Measurements from ENCODE around the gene LMF1.

Gene LMF1

DNA sequence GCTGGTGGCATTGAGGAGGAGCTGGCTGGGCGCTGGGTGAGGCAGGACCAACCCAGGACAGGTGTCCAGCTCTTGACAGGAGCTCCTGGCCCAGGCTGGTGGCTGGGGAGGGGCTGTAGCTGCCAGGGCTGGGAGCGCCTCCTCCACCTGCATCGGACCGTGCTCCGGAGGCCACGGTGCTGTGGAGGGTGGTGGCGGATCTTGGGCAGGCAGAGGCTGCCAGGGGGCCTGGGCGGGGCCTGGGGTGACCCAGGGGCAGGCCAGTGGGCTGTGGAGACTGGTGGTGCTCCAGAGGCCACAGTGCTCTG lies 42.8 kb upstream of the LMF1 start:
- TF ChIP-seq, protein P1, sequence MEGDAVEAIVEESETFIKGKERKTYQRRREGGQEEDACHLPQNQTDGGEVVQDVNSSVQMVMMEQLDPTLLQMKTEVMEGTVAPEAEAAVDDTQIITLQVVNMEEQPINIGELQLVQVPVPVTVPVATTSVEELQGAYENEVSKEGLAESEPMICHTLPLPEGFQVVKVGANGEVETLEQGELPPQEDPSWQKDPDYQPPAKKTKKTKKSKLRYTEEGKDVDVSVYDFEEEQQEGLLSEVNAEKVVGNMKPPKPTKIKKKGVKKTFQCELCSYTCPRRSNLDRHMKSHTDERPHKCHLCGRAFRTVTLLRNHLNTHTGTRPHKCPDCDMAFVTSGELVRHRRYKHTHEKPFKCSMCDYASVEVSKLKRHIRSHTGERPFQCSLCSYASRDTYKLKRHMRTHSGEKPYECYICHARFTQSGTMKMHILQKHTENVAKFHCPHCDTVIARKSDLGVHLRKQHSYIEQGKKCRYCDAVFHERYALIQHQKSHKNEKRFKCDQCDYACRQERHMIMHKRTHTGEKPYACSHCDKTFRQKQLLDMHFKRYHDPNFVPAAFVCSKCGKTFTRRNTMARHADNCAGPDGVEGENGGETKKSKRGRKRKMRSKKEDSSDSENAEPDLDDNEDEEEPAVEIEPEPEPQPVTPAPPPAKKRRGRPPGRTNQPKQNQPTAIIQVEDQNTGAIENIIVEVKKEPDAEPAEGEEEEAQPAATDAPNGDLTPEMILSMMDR (IDR thresholded peaks at IDR 0.05; ENCODE audit: low read depth, low read length) = no peak
- DNase-seq (ENCODE audit: extremely low read depth, low read depth) = no peak

DNA sequence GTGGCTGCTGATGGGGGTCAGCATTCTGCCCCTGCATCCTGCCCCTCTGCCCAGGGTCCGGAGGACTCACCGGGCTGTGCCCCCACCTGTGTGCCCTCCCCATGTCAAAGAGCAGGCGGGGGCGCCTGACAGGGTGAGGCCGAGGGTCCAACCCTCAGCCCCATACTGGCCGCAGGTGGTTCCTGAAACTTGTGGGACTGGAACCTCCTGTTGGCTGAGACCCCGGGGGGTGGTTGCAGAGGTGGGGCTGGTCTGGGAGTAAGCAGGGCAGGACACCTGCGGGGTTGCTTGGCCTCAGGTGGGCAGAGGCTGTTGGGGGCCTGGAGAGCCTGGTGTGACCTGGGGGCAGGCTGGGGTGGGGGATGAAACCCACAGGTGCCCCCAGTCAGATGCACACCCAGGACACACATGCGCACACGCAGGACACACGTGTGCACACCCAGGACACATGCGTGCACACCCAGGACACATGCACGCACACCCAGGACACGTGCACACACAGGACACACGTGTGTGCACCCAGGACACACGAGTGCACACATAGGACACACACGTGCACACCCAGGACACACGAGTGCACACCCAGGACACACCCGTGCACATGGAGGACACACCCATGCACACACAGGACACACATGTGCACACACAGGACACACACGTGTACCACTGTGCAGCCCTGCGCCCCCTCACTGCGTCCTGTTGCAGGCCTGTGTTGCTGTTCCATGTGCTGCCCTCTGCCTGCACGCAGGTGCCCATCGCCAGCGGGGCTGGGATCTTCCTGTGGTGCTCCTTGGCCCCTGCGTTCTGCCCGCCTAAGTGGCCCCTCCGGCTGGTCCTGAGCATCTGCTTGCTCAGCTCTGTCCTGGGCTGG lies 42.2 kb upstream of the LMF1 start:
- TF ChIP-seq, protein P1 (IDR thresholded peaks at IDR 0.05; ENCODE audit: low read depth, low read length) = no peak
- DNase-seq (ENCODE audit: extremely low read depth, low read depth) = no peak

DNA sequence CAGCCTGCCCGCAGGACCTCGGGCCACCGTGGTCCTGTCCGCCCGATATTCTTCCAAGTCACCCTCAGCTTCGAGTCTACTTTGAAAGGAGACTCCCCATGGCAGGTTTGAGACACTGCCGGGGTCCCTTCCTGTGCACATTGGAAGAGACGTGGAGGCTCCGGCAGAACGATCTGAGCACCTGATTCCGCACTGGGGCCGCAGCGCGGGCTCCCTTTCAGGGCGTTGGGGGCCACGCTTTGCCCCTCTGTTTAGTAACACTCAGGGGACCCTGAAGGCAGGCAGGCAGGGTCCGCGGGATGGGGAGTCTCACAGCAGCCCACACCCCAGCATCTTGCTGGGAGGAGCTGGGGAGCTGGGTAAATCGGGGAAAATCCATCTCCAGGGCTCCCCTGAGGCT lies 41.4 kb upstream of the LMF1 start:
- TF ChIP-seq, protein P1 (IDR thresholded peaks at IDR 0.05; ENCODE audit: low read depth, low read length) = no peak
- DNase-seq (ENCODE audit: extremely low read depth, low read depth) = no peak

DNA sequence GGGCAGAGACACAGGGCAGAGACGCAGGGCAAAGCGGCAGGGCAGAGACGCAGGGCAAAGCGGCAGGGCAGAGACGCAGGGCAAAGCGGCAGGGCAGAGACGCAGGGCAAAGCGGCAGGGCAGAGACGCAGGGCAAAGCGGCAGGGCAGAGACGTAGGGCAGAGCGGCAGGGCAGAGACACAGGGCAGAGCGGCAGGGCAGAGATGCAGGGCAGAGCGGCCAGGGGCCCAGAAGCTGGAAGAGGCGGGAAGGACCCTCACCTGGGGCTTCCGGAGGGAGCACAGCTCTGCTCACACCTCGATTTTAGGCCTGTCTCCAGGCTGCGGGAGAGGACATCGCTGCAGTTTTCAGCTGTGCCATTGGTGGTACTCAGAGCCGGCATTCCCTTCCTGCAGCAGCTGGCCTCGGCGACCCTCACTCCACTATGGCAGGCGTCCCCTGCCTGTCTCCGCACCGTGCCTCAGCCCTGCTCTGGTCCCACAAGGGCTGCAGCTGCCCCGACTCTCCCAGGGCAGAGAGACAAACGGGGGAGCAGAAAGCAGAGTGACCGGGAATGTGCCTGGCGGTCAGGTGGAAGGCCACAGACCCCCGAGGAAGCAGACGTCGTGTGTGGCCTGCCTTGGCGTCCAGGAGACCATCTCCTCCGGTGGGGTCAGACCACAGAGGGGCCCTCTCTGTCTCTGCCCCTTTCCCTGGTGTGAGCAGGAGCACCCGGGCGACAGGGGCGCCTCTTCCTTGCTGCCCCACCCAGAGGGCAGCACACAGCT lies 40.7 kb upstream of the LMF1 start:
- TF ChIP-seq, protein P1 (IDR thresholded peaks at IDR 0.05; ENCODE audit: low read depth, low read length) = no peak

DNA sequence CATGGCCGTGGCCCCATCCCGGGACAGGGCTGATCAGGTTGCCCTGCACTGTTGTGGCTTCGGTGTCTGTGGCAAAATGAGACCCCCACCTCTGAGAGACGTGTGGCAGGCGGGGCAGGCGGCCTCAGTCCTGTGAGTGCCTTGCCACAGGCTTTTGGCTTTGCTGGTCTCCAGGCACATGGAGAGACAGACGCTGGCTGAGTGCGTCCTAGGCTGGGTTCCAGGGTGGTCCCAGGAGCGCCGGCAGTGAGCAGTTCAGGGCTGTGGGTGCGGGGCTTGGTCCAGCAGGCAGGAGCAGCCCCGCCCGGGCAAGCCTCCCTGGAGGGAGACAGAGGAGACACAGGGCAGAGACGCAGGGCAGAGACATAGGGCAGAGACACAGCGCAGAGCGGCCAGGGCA lies 40.0 kb upstream of the LMF1 start:
- no peak for DNase-seq (ENCODE audit: extremely low read depth, low read depth)
- TF ChIP-seq, protein P1 (IDR thresholded peaks at IDR 0.05; ENCODE audit: low read depth, low read length) = no peak

More for the DNA sequence above, 40.7 kb upstream of the LMF1 start:
- DNase-seq (ENCODE audit: extremely low read depth, low read depth) = no peak

DNA sequence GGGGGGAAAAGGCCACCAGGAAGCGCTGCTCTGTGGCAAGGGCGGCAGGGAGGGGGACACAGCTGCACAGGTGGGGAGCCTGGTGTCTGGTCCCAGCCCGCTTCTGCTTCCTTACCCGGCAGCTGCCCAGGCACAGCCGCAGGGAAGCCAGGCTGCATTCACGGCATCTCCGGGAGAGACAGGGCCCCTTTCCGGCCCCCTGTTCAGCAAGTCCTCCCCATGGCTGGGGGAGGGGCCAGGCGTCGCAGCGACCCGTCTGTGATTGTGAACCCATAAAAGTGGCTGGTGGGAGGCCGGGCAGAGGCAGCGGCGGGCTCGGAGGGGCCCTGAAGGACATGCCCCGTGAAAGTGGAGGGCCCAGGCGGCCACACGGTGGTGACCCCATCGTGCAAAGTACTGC lies 39.5 kb upstream of the LMF1 start:
- TF ChIP-seq, protein P1 (IDR thresholded peaks at IDR 0.05; ENCODE audit: low read depth, low read length) = no peak
- no peak for DNase-seq (ENCODE audit: extremely low read depth, low read depth)
